SK-N-SH (cell line): ENCODE data around the gene TRPV3. TPM values are rescaled to one million over a fixed set of nuclear protein-coding genes. Genes with fewer than 3 reads are reported as not detected.

Experiments
- CTCF ChIA-PET: fragments of 300-600, 350-600 bp; formaldehyde crosslinking; extraction: SDS; loops from one replicate; lab custom pipeline; 2021; lab: Yijun Ruan, JAX
- POLR2A ChIA-PET: fragments of 350-600 bp; sonication (Branson Sonifier 250); formaldehyde crosslinking; extraction: SDS; loops from one replicate; lab custom pipeline; 2020; ENCODE audit warnings: antibody characterized with exemption, inconsistent platforms; lab: Yijun Ruan, JAX
- DNase-seq: peaks from one replicate; pipeline ENCODE4 v3.0.0; 2012
- H2AFZ ChIP-seq: fragments of 200-600 bp; sonication (generic); 2 replicates; pipeline ENCODE4 v1.8.1; 2016; ENCODE audit warnings: antibody characterized with exemption, mild to moderate bottlenecking, low read depth
- H3F3A ChIP-seq: fragments of 200-600 bp; sonication (generic); replicated peaks from 2 replicates; pipeline ENCODE3; 2016; ENCODE audit warnings: antibody characterized with exemption, mild to moderate bottlenecking; ENCODE audit not compliant: insufficient read depth
- H3K27ac ChIP-seq, 2 experiments: fragments of 200-500 bp in 1 of 2; fragments of 200-600 bp in 1 of 2; sonication (Bioruptor generic) in 1 of 2; sonication (generic), shearing (Covaris generic) in 1 of 2; 2 replicates each; pipeline versions ENCODE4 v1.5.1 to v1.6.1; 2014 to 2016; ENCODE audit warnings: low read depth in 2 of 2, inconsistent platforms in 1 of 2, low read length in 1 of 2, mild to moderate bottlenecking in 1 of 2, mixed read lengths in 1 of 2
- H3K27me3 ChIP-seq: fragments of 200-600 bp; sonication (generic), shearing (Covaris generic); 2 replicates; pipeline ENCODE4 v1.6.1; 2016; ENCODE audit warnings: mixed run types; ENCODE audit not compliant: insufficient read depth
- H3K36me3 ChIP-seq, 2 experiments: fragments of 200-500 bp in 1 of 2; fragments of 200-600 bp in 1 of 2; sonication (Bioruptor generic) in 1 of 2; sonication (generic) in 1 of 2; replicated peaks in 1 of 2; 2 replicates each; pipeline versions ENCODE3 to v1.5.1; 2014 to 2016; ENCODE audit warnings: low read length in 1 of 2, mild to moderate bottlenecking in 1 of 2; ENCODE audit not compliant: insufficient read depth in 2 of 2, control insufficient read depth in 1 of 2
- H3K4me1 ChIP-seq, 2 experiments: fragments of 200-500 bp in 1 of 2; fragments of 200-600 bp in 1 of 2; sonication (Bioruptor generic) in 1 of 2; sonication (generic), shearing (Covaris generic) in 1 of 2; 2 replicates each; pipeline versions ENCODE4 v1.5.1 to v1.6.1; 2014 to 2016; ENCODE audit warnings: low read depth in 1 of 2, low read length in 1 of 2, mixed run types in 1 of 2; ENCODE audit not compliant: insufficient read depth in 2 of 2, control insufficient read depth in 1 of 2
- H3K4me2 ChIP-seq: fragments of 200-600 bp; sonication (generic), shearing (Covaris generic); 2 replicates; pipeline ENCODE4 v1.6.1; 2017; ENCODE audit warnings: mixed run types
- H3K4me3 ChIP-seq, 2 experiments: fragments of 200-500 bp in 1 of 2; fragments of 200-600 bp in 1 of 2; sonication (Bioruptor generic) in 1 of 2; sonication (generic), shearing (Covaris generic) in 1 of 2; 2 replicates each; pipeline versions ENCODE4 v1.5.1 to v1.8.1; 2014 to 2016; ENCODE audit warnings: low read depth in 2 of 2, inconsistent platforms in 1 of 2, low read length in 1 of 2, mild to moderate bottlenecking in 1 of 2, mixed read lengths in 1 of 2, moderate library complexity in 1 of 2
- H3K79me2 ChIP-seq: fragments of 200-600 bp; sonication (generic); 2 replicates; pipeline ENCODE4 v1.8.1; 2017; ENCODE audit warnings: mild to moderate bottlenecking; ENCODE audit not compliant: insufficient read depth
- H3K9ac ChIP-seq: fragments of 200-600 bp; sonication (generic); 2 replicates; pipeline ENCODE4 v1.6.1; 2017; ENCODE audit warnings: mixed run types
- H3K9me2 ChIP-seq: fragments of 200-600 bp; sonication (generic); 2 replicates; pipeline ENCODE4 v1.6.1; 2017; ENCODE audit warnings: mixed run types
- H3K9me3 ChIP-seq: fragments of 200-600 bp; sonication (generic); 2 replicates; pipeline ENCODE4 v1.6.1; 2017; ENCODE audit warnings: mixed run types, mild to moderate bottlenecking, moderate library complexity
- H4K20me1 ChIP-seq: fragments of 200-600 bp; sonication (generic); 2 replicates; pipeline ENCODE4 v1.6.1; 2017; ENCODE audit warnings: mild to moderate bottlenecking, mixed run types; ENCODE audit not compliant: insufficient read depth
- CTCF ChIP-seq: fragments of 200-600 bp; sonication (generic); IDR thresholded peaks from 2 replicates; pipeline ENCODE4 v1.6.1; 2017; ENCODE audit warnings: antibody characterized with exemption, mild to moderate bottlenecking, moderate library complexity
- EP300 ChIP-seq, 2 experiments: IDR thresholded peaks; 2 replicates each; pipeline versions ENCODE4 v1.4.0 to v1.6.1; 2012; ENCODE audit warnings: borderline replicate concordance in 1 of 2, low read depth in 1 of 2, low read length in 1 of 2
- FOXJ3 ChIP-seq: sonication (generic); formaldehyde crosslinking; IDR thresholded peaks from 2 replicates; pipeline ENCODE4 v1.5.1; 2020; ENCODE audit warnings: mild to moderate bottlenecking, missing genetic modification reagents
- GATA2 ChIP-seq: sonication (generic); formaldehyde crosslinking; IDR thresholded peaks from 2 replicates; pipeline ENCODE4 v1.5.0; 2020; ENCODE audit warnings: mild to moderate bottlenecking, missing genetic modification reagents
- MAX ChIP-seq: IDR thresholded peaks from 2 replicates; pipeline ENCODE4 v1.4.0; 2012; ENCODE audit warnings: low read depth
- PBX3 ChIP-seq: IDR thresholded peaks from 2 replicates; pipeline ENCODE4; 2012
- RAD21 ChIP-seq: IDR thresholded peaks from 2 replicates; pipeline ENCODE4 v1.6.1; 2012; ENCODE audit warnings: mild to moderate bottlenecking, low read length
- RFX5 ChIP-seq: IDR thresholded peaks from 2 replicates; pipeline ENCODE4 v1.6.1; 2012; ENCODE audit warnings: mild to moderate bottlenecking, improper control_type of control experiment, low read length
- SIN3A ChIP-seq: IDR thresholded peaks from 2 replicates; pipeline ENCODE4 v1.6.1; 2012; ENCODE audit warnings: low read depth, mild to moderate bottlenecking, low read length, moderate library complexity, borderline replicate concordance
- TAF1 ChIP-seq: IDR thresholded peaks from 2 replicates; pipeline ENCODE4 v1.6.1; 2012; ENCODE audit warnings: low read depth, mild to moderate bottlenecking, low read length, moderate library complexity, borderline replicate concordance
- TCF12 ChIP-seq: IDR thresholded peaks from 2 replicates; pipeline ENCODE4 v1.4.0; 2012
- TEAD4 ChIP-seq: IDR thresholded peaks from 2 replicates; pipeline ENCODE4 v1.4.0; 2012; ENCODE audit warnings: mild to moderate bottlenecking, borderline replicate concordance; ENCODE audit not compliant: insufficient read depth
- USF1 ChIP-seq: IDR thresholded peaks from 2 replicates; pipeline ENCODE4 v1.4.0; 2012; ENCODE audit warnings: low read depth, borderline replicate concordance
- USF2 ChIP-seq: fragments of 150-350 bp; IDR thresholded peaks from 2 replicates; pipeline ENCODE4 v1.6.1; 2017; ENCODE audit warnings: antibody characterized with exemption, low read length, low read depth, borderline replicate concordance
- YY1 ChIP-seq: IDR thresholded peaks from 2 replicates; pipeline ENCODE4 v1.4.0; 2012; ENCODE audit warnings: low read depth, mild to moderate bottlenecking
- ZBTB33 ChIP-seq: IDR thresholded peaks from 2 replicates; pipeline ENCODE4 v1.4.0; 2012; ENCODE audit warnings: low read depth, borderline replicate concordance
- WGBS: methylation state at CpG from one replicate; pipeline ENCODE4 v1.1.6; 2017; ENCODE audit warnings: low lambda C conversion rate; 5-methylcytosine and 5-hydroxymethylcytosine counted together
- polyA plus RNA-seq, 3 experiments: library from polyadenylated mRNA; depleted of rRNA; stranded (reverse); fragments of >200 nt; gene quantifications; 2 replicates each; pipeline ENCODE4 v1.2.3, GENCODE V29; 2012

TRPV3 gene
- polyA plus RNA-seq, 1 of the 3 experiments (the other 2 are of a cell fraction): 0.28 TPM

GRCh38 chr17:3552916-3553315 lies 4.7 kb downstream of the TRPV3 start:
- CTCF ChIA-PET: no interaction called here
- H2AFZ ChIP-seq: no peak overlapping the region
- TF ChIP-seq MAX (no peak), TEAD4 (no peak), ZBTB33 (no peak), USF2 (no peak), PBX3 (no peak), TAF1 (no peak), EP300 (IDR thresholded peaks at IDR 0.05; ENCODE audit: borderline replicate concordance in 1 of 2, low read depth in 1 of 2, low read length in 1 of 2) (no peak), TCF12 (no peak), USF1 (no peak), FOXJ3 (CRISPR knock-in tag) (no peak), RFX5 (no peak), YY1 (no peak), RAD21 (no peak), GATA2 (CRISPR knock-in tag) (no peak), SIN3A (no peak), CTCF (no peak)
- TF ChIP-seq, all 33 proteins: peak for 0
- no peak overlapping the region for H3K4me3 ChIP-seq
- no peaks in the 10 kb centered on the region for H3F3A ChIP-seq
- no peak overlapping the region for H3K4me2 ChIP-seq
- no peaks in the 10 kb centered on the region for H3K9me3 ChIP-seq
- no peak for DNase-seq
- no peaks in the 10 kb centered on the region for H3K79me2 ChIP-seq
- no peaks in the 10 kb centered on the region for H3K4me1 ChIP-seq
- POLR2A ChIA-PET: no interaction called here
- H3K9ac ChIP-seq: no peak overlapping the region
- 40% methylated on average over 7 of the region's 7 CpGs for WGBS
- H3K27me3 ChIP-seq: no peaks in the 10 kb centered on the region
- no peak overlapping the region for H3K27ac ChIP-seq
- no peaks in the 10 kb centered on the region for H3K9me2 ChIP-seq
- H3K36me3 ChIP-seq: no peaks in the 10 kb centered on the region
- no peaks in the 10 kb centered on the region for H4K20me1 ChIP-seq
